ENCODE measurements around the gene CCDC40.

GRCh38 chr17:80110927-80111701 is 74.7 kb downstream of the CCDC40 start:
- TF ChIP-seq EZH2phosphoT487 (IDR thresholded peaks at IDR 0.05; ENCODE audit: insufficient read depth, low read depth) (no peak), EZH2 (IDR thresholded peaks at IDR 0.05; ENCODE audit: insufficient read depth, poor library complexity, severe bottlenecking) (no peak)

Data from GM23248 (cell line).